ENCODE measurements around the gene CCDC24. TPM values are rescaled to one million over a fixed set of nuclear protein-coding genes. Genes with fewer than 3 reads are reported as not detected.
A peak's percentile ranks its signal among the peaks of the same experiment; 100 is the strongest.

Gene CCDC24
- total and polyA plus RNA-seq, 2 of the 13 experiments (the other 11 are each of a cell fraction or from before 2014, with no cell fraction given) = 1.4 to 2.9 TPM

DNA sequence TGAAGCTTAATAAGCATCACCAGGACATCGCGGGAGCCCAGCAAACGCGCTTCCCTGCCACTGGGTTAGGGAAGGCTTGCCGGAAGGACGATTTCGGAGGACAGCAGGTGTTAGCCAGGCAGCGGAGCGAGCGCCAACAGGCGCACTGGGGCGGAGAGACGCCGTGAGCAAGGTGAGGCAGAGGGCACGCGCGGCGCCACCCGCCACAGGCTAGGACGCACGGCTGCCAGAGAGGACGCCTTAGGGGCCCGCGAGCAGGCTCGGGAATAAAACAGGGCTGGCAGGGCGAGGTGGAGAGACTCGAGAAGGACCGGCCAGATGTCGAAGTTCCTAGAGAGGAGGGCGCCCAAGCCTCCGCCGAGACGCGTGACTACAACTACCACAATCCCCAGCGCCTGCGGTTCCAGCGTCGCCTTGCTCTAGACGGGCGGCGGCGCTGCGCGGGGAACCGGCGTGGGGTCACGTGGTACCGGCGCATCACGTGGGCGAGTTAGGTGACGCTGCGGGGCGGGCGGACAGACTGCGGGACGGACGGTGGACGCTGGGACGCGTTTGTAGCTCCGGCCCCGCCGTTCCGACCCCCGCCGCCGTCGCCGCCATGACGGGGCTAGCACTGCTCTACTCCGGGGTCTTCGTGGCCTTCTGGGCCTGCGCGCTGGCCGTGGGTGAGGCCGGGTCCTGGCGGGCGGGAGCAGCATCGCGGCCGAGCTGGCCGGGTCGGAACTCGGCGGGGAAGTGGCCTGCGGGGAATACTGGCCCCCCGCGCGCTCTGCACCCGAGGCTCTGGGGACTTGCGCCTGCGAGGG lies 16.8 kb upstream of the CCDC24 start, which contains the start of gene ATP6V0B (continued):
- TF ChIP-seq ZNF34 (CRISPR knock-in tag; IDR thresholded peaks at IDR 0.05; ENCODE audit: borderline replicate concordance) = peak; percentile 49
- TF ChIP-seq FIP1L1 (IDR thresholded peaks at IDR 0.05; ENCODE audit: borderline replicate concordance, insufficient read depth, low read depth, low read length) = no peak
- no peak for TF ChIP-seq NFRKB (IDR thresholded peaks at IDR 0.05)
- TF ChIP-seq U2AF1 (optimal IDR thresholded peaks at IDR 0.05; ENCODE audit: low read depth, low read length) = peak; percentile 82
- peak; percentile 74; the same call in 1 of the 2 replicates for TF ChIP-seq ZNF749 (CRISPR knock-in tag; IDR thresholded peaks at IDR 0.05; ENCODE audit: borderline replicate concordance)
- TF ChIP-seq NFKBIZ (CRISPR knock-in tag; IDR thresholded peaks at IDR 0.05) = no peak
- 0 out of 2 replicates have a peak, but pooled peaks have one; percentile 34 for TF ChIP-seq ERF (CRISPR knock-in tag; IDR thresholded peaks at IDR 0.05)
- no peak for TF ChIP-seq ZNF232 (CRISPR knock-in tag; IDR thresholded peaks at IDR 0.05; ENCODE audit: borderline replicate concordance)
- TF ChIP-seq, protein P1, sequence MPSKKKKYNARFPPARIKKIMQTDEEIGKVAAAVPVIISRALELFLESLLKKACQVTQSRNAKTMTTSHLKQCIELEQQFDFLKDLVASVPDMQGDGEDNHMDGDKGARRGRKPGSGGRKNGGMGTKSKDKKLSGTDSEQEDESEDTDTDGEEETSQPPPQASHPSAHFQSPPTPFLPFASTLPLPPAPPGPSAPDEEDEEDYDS (CRISPR knock-in tag; IDR thresholded peaks at IDR 0.05) = peak; percentile 62; the same call in 1 of the 2 replicates
- TF ChIP-seq KLF9 (CRISPR knock-in tag; IDR thresholded peaks at IDR 0.05; ENCODE audit: low read depth) = 0 out of 2 replicates have a peak, but pooled peaks have one; percentile 53
- no peak for TF ChIP-seq PRMT3 (CRISPR knock-in tag; IDR thresholded peaks at IDR 0.05; ENCODE audit: borderline replicate concordance, low read depth)
- TF ChIP-seq, protein P2, sequence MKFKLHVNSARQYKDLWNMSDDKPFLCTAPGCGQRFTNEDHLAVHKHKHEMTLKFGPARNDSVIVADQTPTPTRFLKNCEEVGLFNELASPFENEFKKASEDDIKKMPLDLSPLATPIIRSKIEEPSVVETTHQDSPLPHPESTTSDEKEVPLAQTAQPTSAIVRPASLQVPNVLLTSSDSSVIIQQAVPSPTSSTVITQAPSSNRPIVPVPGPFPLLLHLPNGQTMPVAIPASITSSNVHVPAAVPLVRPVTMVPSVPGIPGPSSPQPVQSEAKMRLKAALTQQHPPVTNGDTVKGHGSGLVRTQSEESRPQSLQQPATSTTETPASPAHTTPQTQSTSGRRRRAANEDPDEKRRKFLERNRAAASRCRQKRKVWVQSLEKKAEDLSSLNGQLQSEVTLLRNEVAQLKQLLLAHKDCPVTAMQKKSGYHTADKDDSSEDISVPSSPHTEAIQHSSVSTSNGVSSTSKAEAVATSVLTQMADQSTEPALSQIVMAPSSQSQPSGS (CRISPR knock-in tag; IDR thresholded peaks at IDR 0.05) = no peak
- TF ChIP-seq NCOR1 (IDR thresholded peaks at IDR 0.05; ENCODE audit: borderline replicate concordance, low read length) = no peak
- TF ChIP-seq, protein P3, sequence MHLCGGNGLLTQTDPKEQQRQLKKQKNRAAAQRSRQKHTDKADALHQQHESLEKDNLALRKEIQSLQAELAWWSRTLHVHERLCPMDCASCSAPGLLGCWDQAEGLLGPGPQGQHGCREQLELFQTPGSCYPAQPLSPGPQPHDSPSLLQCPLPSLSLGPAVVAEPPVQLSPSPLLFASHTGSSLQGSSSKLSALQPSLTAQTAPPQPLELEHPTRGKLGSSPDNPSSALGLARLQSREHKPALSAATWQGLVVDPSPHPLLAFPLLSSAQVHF (CRISPR knock-in tag; IDR thresholded peaks at IDR 0.05) = no peak
- TF ChIP-seq ZNF883 (CRISPR knock-in tag; IDR thresholded peaks at IDR 0.05; ENCODE audit: not compliant biosample characterization) = peak; percentile 75
- no peak for TF ChIP-seq ZNF660 (CRISPR knock-in tag; IDR thresholded peaks at IDR 0.05; ENCODE audit: borderline replicate concordance, low read depth)
- TF ChIP-seq, protein P4, sequence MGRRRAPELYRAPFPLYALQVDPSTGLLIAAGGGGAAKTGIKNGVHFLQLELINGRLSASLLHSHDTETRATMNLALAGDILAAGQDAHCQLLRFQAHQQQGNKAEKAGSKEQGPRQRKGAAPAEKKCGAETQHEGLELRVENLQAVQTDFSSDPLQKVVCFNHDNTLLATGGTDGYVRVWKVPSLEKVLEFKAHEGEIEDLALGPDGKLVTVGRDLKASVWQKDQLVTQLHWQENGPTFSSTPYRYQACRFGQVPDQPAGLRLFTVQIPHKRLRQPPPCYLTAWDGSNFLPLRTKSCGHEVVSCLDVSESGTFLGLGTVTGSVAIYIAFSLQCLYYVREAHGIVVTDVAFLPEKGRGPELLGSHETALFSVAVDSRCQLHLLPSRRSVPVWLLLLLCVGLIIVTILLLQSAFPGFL (CRISPR knock-in tag; IDR thresholded peaks at IDR 0.05) = no peak
- TF ChIP-seq IKZF4 (CRISPR knock-in tag; IDR thresholded peaks at IDR 0.05; ENCODE audit: borderline replicate concordance, low read depth, not compliant biosample characterization) = no peak
- TF ChIP-seq ZNF446 (CRISPR knock-in tag; IDR thresholded peaks at IDR 0.05) = no peak
- 0 out of 2 replicates have a peak, but pooled peaks have one; percentile 52 for TF ChIP-seq POLR2AphosphoS2 (IDR thresholded peaks at IDR 0.05; ENCODE audit: low read depth, low read length)
- TF ChIP-seq POGZ (CRISPR knock-in tag; IDR thresholded peaks at IDR 0.05) = peak; percentile 68
- TF ChIP-seq HNF4G (IDR thresholded peaks at IDR 0.05; ENCODE audit: borderline replicate concordance, low read depth, low read length) = no peak
- no peak for TF ChIP-seq HNF4G (CRISPR knock-in tag; IDR thresholded peaks at IDR 0.05; ENCODE audit: borderline replicate concordance, low read depth)
- TF ChIP-seq HMG20B (CRISPR knock-in tag; conservative IDR thresholded peaks at IDR 0.05) = no peak
- no peak for TF ChIP-seq KLF12 (CRISPR knock-in tag; IDR thresholded peaks at IDR 0.05; ENCODE audit: borderline replicate concordance)

Data from HepG2 (cell line).